Esophagus (tissue), 2 donors: ENCODE results near the gene USH2A. TPM values are rescaled to one million over a fixed set of nuclear protein-coding genes. Genes with fewer than 3 reads are reported as not detected.

Experiments used
- H3K27ac ChIP-seq, 2 donors: one replicate each; pipeline ENCODE4 v1.5.1; 2013; ENCODE audit warnings: low read depth in 2 of 2, mild to moderate bottlenecking in 2 of 2, inconsistent platforms in 1 of 2, low read length in 1 of 2, moderate library complexity in 1 of 2
- H3K27me3 ChIP-seq, 2 donors: one replicate each; pipeline ENCODE4 v1.6.1; 2013; ENCODE audit warnings: low read length in 2 of 2, control low read depth in 1 of 2, mild to moderate bottlenecking in 1 of 2; ENCODE audit not compliant: insufficient read depth in 2 of 2, control insufficient read depth in 1 of 2
- H3K36me3 ChIP-seq, 2 donors: one replicate each; pipeline ENCODE4 v1.6.1; 2013; ENCODE audit warnings: low read length in 1 of 2; ENCODE audit not compliant: control insufficient read depth in 2 of 2, insufficient read depth in 2 of 2
- H3K4me1 ChIP-seq, 2 donors: one replicate each; pipeline ENCODE4 v1.6.1; 2013; ENCODE audit warnings: low read length in 1 of 2; ENCODE audit not compliant: control insufficient read depth in 2 of 2, insufficient read depth in 2 of 2
- H3K4me3 ChIP-seq, 2 donors: one replicate each; pipeline ENCODE4 v1.5.1; 2013; ENCODE audit warnings: low read length in 2 of 2, mild to moderate bottlenecking in 2 of 2, low read depth in 1 of 2, moderate library complexity in 1 of 2
- H3K9me3 ChIP-seq, 2 donors: one replicate each; pipeline ENCODE4 v1.6.1; 2013; ENCODE audit warnings: mild to moderate bottlenecking in 2 of 2, low read depth in 1 of 2, low read length in 1 of 2, moderate library complexity in 1 of 2; ENCODE audit not compliant: control insufficient read depth in 2 of 2, insufficient read depth in 1 of 2
- whole genome bisulfite sequencing, 2 donors: extraction: QIAGEN DNeasy Blood & Tissue Kit; methylation state at CpG; one replicate each; pipeline ENCODE4 v1.1.7; 2013; 5-methylcytosine and 5-hydroxymethylcytosine counted together
- polyA plus RNA-seq, 2 donors: library from polyadenylated mRNA; stranded (reverse); fragments of 200-250 nt; gene quantifications; one replicate each; pipeline ENCODE4 v1.2.3, GENCODE V29; 2013
- donor health status: healthy with polysubstance abuse.
- donor health status: Bipolar disorder and iron deficiency.

The USH2A gene
- polyA plus RNA-seq, 2 donors = under 0.01 TPM; not detected in 1

GRCh38 chr1:215584389-215584788 lies 838.9 kb downstream of the USH2A start:
- WGBS, 2 donors = 69 to 73% methylated on average over 1 of the region's 1 CpG
- Histone ChIP-seq H3K4me3 (no peak overlapping the region), H3K27me3 (no peaks in the 10 kb centered on the region), H3K4me1 (no peaks in the 10 kb centered on the region), H3K27ac (peak overlapping the region; percentile 55 to 69), H3K9me3 (no peaks in the 10 kb centered on the region), H3K36me3 (peaks cover 0 to 2% of the 10 kb centered on the region in 2 donors)

DNA sequence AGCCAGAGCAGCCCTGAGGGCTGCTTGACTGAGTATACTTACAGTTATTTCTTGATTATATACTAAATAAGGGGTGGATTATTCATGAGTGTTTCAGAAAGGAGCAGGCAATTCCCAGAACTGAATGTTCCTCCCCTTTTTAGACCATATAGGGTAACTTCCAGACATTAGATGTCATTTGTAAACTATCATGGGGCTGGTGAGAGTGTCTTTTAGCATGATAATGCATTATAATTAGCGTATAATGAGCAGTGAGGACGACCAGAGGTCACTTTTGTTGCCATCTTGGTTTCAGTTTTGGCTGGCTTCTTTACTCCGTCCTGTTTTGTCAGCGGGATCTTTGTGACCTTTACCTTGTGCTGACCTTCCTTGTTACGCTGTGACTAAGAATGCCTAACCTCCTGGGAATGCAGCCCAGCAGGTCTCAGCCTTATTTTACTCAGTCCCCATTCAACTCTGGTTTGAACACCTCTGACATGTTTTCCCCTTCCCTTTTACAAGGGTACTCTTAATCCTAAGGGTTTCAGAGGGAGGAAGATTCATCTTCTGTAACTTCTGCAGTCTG lies 840.0 kb downstream of the USH2A start:
- Histone ChIP-seq H3K4me1 (no peaks in the 10 kb centered on the region), H3K9me3 (no peaks in the 10 kb centered on the region), H3K36me3 (peaks cover 0 to 3% of the 10 kb centered on the region in 2 donors), H3K4me3 (no peak overlapping the region), H3K27me3 (no peaks in the 10 kb centered on the region), H3K27ac (peak overlapping the region; percentile 42 to 79)
- 50 to 58% methylated on average over 5 of the region's 5 CpGs for WGBS, 2 donors

DNA sequence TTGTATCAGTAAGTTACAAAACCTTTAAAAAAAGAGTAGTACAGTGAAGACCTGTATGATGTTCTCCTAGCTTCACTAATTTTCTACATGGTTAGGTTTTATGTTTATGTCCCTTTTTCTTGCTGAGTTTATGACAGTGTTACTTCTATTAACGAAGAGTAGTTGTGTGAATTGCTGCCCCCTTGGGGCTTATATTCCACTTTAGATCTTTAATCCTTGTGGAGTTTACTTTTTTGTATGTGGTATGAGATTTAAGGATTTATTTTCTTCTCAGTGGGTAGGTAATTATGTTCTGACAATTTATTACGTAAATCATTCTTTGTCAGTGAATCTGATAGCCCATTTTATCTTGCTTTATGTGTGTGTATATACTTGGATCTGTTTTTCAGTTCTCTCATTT lies 841.4 kb downstream of the USH2A start:
- no peak overlapping the region for H3K27ac ChIP-seq
- peaks cover 0 to 5% of the 10 kb centered on the region in 2 donors for H3K36me3 ChIP-seq
- 84% methylated on average over 2 of the region's 2 CpGs for WGBS, 2 donors

More for the DNA sequence above, 841.4 kb downstream of the USH2A start:
- H3K9me3 ChIP-seq = no peaks in the 10 kb centered on the region
- H3K27me3 ChIP-seq = no peaks in the 10 kb centered on the region
- H3K4me1 ChIP-seq = no peaks in the 10 kb centered on the region
- no peak overlapping the region for H3K4me3 ChIP-seq
